ENCODE measurements around the gene ITGA4. TPM values are rescaled to one million over a fixed set of nuclear protein-coding genes. Genes with fewer than 3 reads are reported as not detected.
A peak's percentile ranks its signal among the peaks of the same experiment; 100 is the strongest.

ITGA4 gene
- total RNA-seq, 1 donor from 2014 or later, result 21.4 TPM

- DNase-seq (ENCODE audit: low spot score), result no peak
These were observed 58.5 kb downstream of the ITGA4 start for GRCh38 chr2:181515719-181516118.

GRCh38 chr2:181516992-181517391 is 59.8 kb downstream of the ITGA4 start:
- DNase-seq (ENCODE audit: low spot score), result no peak

- DNase-seq (ENCODE audit: low spot score), result no peak
These were observed 60.6 kb downstream of the ITGA4 start for GRCh38 chr2:181517685-181518301.

- no peak for DNase-seq (ENCODE audit: low spot score)
These were observed 63.1 kb downstream of the ITGA4 start for GRCh38 chr2:181520253-181520652.

GRCh38 chr2:181523756-181524155 is 66.6 kb downstream of the ITGA4 start:
- DNase-seq (ENCODE audit: low spot score), result peak; percentile 11

GRCh38 chr2:181526014-181526413 is 68.8 kb downstream of the ITGA4 start:
- DNase-seq (ENCODE audit: low spot score), result no peak

- no peak for DNase-seq (ENCODE audit: low spot score)
These were observed 69.9 kb downstream of the ITGA4 start for GRCh38 chr2:181527058-181527457.

GRCh38 chr2:181528441-181528840 is 71.3 kb downstream of the ITGA4 start:
- DNase-seq (ENCODE audit: low spot score), result no peak

GRCh38 chr2:181536730-181537129 is 79.5 kb downstream of the ITGA4 start:
- DNase-seq (ENCODE audit: low spot score), result no peak

GRCh38 chr2:181540421-181540820 is 83.2 kb downstream of the ITGA4 start:
- no peak for DNase-seq (ENCODE audit: low spot score)

- DNase-seq (ENCODE audit: low spot score), result no peak
These were observed 85.0 kb downstream of the ITGA4 start for GRCh38 chr2:181542170-181542569.

GRCh38 chr2:181546086-181546485 is 88.9 kb downstream of the ITGA4 start:
- no peak for DNase-seq (ENCODE audit: low spot score)

GRCh38 chr2:181552808-181553207 is 95.6 kb downstream of the ITGA4 start:
- DNase-seq (ENCODE audit: low spot score), result no peak

GRCh38 chr2:181553244-181553643 is 96.1 kb downstream of the ITGA4 start:
- DNase-seq (ENCODE audit: low spot score), result no peak

GRCh38 chr2:181554061-181554830 is 97.1 kb downstream of the ITGA4 start:
- DNase-seq (ENCODE audit: low spot score), result no peak

GRCh38 chr2:181558371-181558770 is 101.2 kb downstream of the ITGA4 start:
- no peak for DNase-seq (ENCODE audit: low spot score)

- no peak for DNase-seq (ENCODE audit: low spot score)
These were observed 106.0 kb downstream of the ITGA4 start for GRCh38 chr2:181563101-181563692.

GRCh38 chr2:181566334-181567032 is 109.3 kb downstream of the ITGA4 start:
- no peak for DNase-seq (ENCODE audit: low spot score)

- no peak for DNase-seq (ENCODE audit: low spot score)
These were observed 112.9 kb downstream of the ITGA4 start for GRCh38 chr2:181570059-181570458.

GRCh38 chr2:181570833-181571661 is 113.9 kb downstream of the ITGA4 start:
- DNase-seq (ENCODE audit: low spot score), result no peak

GRCh38 chr2:181573140-181573736 is 116.1 kb downstream of the ITGA4 start:
- peak; percentile 18 for DNase-seq (ENCODE audit: low spot score)
